ENCODE results near the gene PLD3.

- no peak for TF ChIP-seq CTCF (IDR thresholded peaks at IDR 0.05)
- TF ChIP-seq POLR2A (IDR thresholded peaks at IDR 0.05): no peak
Observed at GRCh38 chr19:40331052-40331451, 17.4 kb upstream of the PLD3 start.

Data from uterus (tissue), 2 donors.